WTC11 (cell line): ENCODE results near the gene MYMX. TPM values are rescaled to one million over a fixed set of nuclear protein-coding genes. Genes with fewer than 3 reads are reported as not detected.

Source experiments
- ATAC-seq: fragments of 200-7000 bp; cut with Tn5 transposase; 2 replicates; pipeline ENCODE4 v1.10.0; 2021; ENCODE audit warnings: mild to moderate bottlenecking, moderate library complexity
- CTCF ChIA-PET: fragments of 300-600 bp; sonication (Branson Sonifier 250); formaldehyde crosslinking; loops from one replicate; lab custom pipeline; 2021; ENCODE audit warnings: antibody characterized with exemption; lab: Charles Lee
- POLR2A ChIA-PET: fragments of 350-600 bp; sonication (Branson Sonifier 250); formaldehyde crosslinking; loops from one replicate; lab custom pipeline; 2021; ENCODE audit warnings: antibody characterized with exemption; lab: Charles Lee
- DNase-seq: peaks from one replicate; pipeline ENCODE4 v3.0.0; 2021; ENCODE audit warnings: low spot score
- H3K27ac Mint-ChIP-seq: 2 replicates; pipeline ENCODE4 v1.8.0; 2021; ENCODE audit warnings: mixed read lengths
- H3K27me3 Mint-ChIP-seq: 2 replicates; pipeline ENCODE4 v1.8.0; 2021; ENCODE audit warnings: low read depth, mild to moderate bottlenecking, moderate library complexity, mixed read lengths
- H3K36me3 Mint-ChIP-seq: 2 replicates; pipeline ENCODE4 v1.8.0; 2021; ENCODE audit warnings: mixed read lengths
- H3K4me1 Mint-ChIP-seq: 2 replicates; pipeline ENCODE4 v1.8.0; 2022; ENCODE audit warnings: mixed read lengths
- H3K4me3 Mint-ChIP-seq: 2 replicates; pipeline ENCODE4 v1.8.0; 2021; ENCODE audit warnings: mild to moderate bottlenecking, moderate library complexity, mixed read lengths
- H3K9me3 Mint-ChIP-seq: 2 replicates; pipeline ENCODE4 v1.8.0; 2021; ENCODE audit warnings: mixed read lengths
- AFF4 ChIP-seq: sonication (generic); formaldehyde crosslinking; IDR thresholded peaks from 2 replicates; pipeline ENCODE4 v1.8.1; 2023; ENCODE audit warnings: mild to moderate bottlenecking, missing genetic modification reagents, borderline replicate concordance
- CBFB ChIP-seq: sonication (generic); formaldehyde crosslinking; IDR thresholded peaks from 2 replicates; pipeline ENCODE4 v1.8.1; 2022; ENCODE audit warnings: mild to moderate bottlenecking, low read depth, missing genetic modification reagents
- ETV6 ChIP-seq: sonication (generic); formaldehyde crosslinking; IDR thresholded peaks from 2 replicates; pipeline ENCODE4 v1.8.1; 2022; ENCODE audit warnings: mild to moderate bottlenecking, missing genetic modification reagents
- FOXP1 ChIP-seq: sonication (generic); formaldehyde crosslinking; IDR thresholded peaks from 2 replicates; pipeline ENCODE4 v1.8.0; 2022; ENCODE audit warnings: missing genetic modification reagents, mild to moderate bottlenecking, moderate library complexity, borderline replicate concordance
- IRF2 ChIP-seq: sonication (generic); formaldehyde crosslinking; IDR thresholded peaks from 2 replicates; pipeline ENCODE4 v1.8.0; 2022; ENCODE audit warnings: low read depth, missing genetic modification reagents, borderline replicate concordance
- JUN ChIP-seq: sonication (generic); formaldehyde crosslinking; IDR thresholded peaks from 2 replicates; pipeline ENCODE4 v1.8.0; 2023; ENCODE audit warnings: mild to moderate bottlenecking, missing genetic modification reagents
- MXD4 ChIP-seq: fragments of 250-450 bp; sonication (Bioruptor Pico); IDR thresholded peaks from 2 replicates; pipeline ENCODE4 v1.8.0; 2021; ENCODE audit warnings: mild to moderate bottlenecking, moderate library complexity, borderline replicate concordance
- MYBL2 ChIP-seq: sonication (generic); formaldehyde crosslinking; IDR thresholded peaks from 2 replicates; pipeline ENCODE4 v1.8.1; 2023; ENCODE audit warnings: mild to moderate bottlenecking, moderate library complexity, missing genetic modification reagents
- NFE2L1 ChIP-seq: sonication (generic); formaldehyde crosslinking; IDR thresholded peaks from 2 replicates; pipeline ENCODE4 v1.8.1; 2023; ENCODE audit warnings: missing genetic modification reagents
- NR3C1 ChIP-seq: sonication (generic); formaldehyde crosslinking; conservative IDR thresholded peaks from 2 replicates; pipeline ENCODE4 v1.8.1; 2023; ENCODE audit warnings: low read depth, mild to moderate bottlenecking, missing genetic modification reagents
- PRDM15 ChIP-seq: sonication (generic); formaldehyde crosslinking; IDR thresholded peaks from 2 replicates; pipeline ENCODE4 v1.8.0; 2022; ENCODE audit warnings: missing genetic modification reagents
- SMAD3 ChIP-seq: sonication (generic); formaldehyde crosslinking; IDR thresholded peaks from 2 replicates; pipeline ENCODE4 v1.8.0; 2022; ENCODE audit warnings: missing genetic modification reagents, mild to moderate bottlenecking, borderline replicate concordance
- SMAD4 ChIP-seq: sonication (generic); formaldehyde crosslinking; IDR thresholded peaks from 2 replicates; pipeline ENCODE4 v1.8.0; 2022; ENCODE audit warnings: mild to moderate bottlenecking, missing genetic modification reagents
- STAT6 ChIP-seq: sonication (generic); formaldehyde crosslinking; conservative IDR thresholded peaks from 2 replicates; pipeline ENCODE4 v1.8.1; 2023; ENCODE audit warnings: mild to moderate bottlenecking, low read depth, missing genetic modification reagents, moderate library complexity
- USF2 ChIP-seq: sonication (generic); formaldehyde crosslinking; IDR thresholded peaks from 2 replicates; pipeline ENCODE4 v1.8.1; 2023; ENCODE audit warnings: mild to moderate bottlenecking, missing genetic modification reagents, moderate library complexity
- ZBTB21 ChIP-seq: sonication (generic); formaldehyde crosslinking; IDR thresholded peaks from 2 replicates; pipeline ENCODE4 v1.8.1; 2023; ENCODE audit warnings: mild to moderate bottlenecking, missing genetic modification reagents, borderline replicate concordance
- ZNF138 ChIP-seq: sonication (generic); formaldehyde crosslinking; conservative IDR thresholded peaks from 2 replicates; pipeline ENCODE4 v1.8.1; 2022; ENCODE audit warnings: mild to moderate bottlenecking, moderate library complexity, missing genetic modification reagents
- ZNF423 ChIP-seq: fragments of 250-450 bp; sonication (Bioruptor Pico); IDR thresholded peaks from 2 replicates; pipeline ENCODE4 v2.1.2; 2022; ENCODE audit warnings: mild to moderate bottlenecking, moderate library complexity
- total RNA-seq: library from RNA; stranded (reverse); gene quantifications from 3 replicates; pipeline ENCODE4 v1.2.3, GENCODE V29; 2021
- TF ChIP-seq, protein P1 (sequence below): fragments of 250-450 bp; sonication (Bioruptor Pico); conservative IDR thresholded peaks from 2 replicates; pipeline ENCODE4 v1.9.0; 2021; ENCODE audit warnings: mild to moderate bottlenecking
- TF ChIP-seq, protein P2 (sequence below): sonication (generic); formaldehyde crosslinking; IDR thresholded peaks from 2 replicates; pipeline ENCODE4 v1.8.1; 2023; ENCODE audit warnings: mild to moderate bottlenecking, missing genetic modification reagents, moderate library complexity

MYMX gene
- total RNA-seq, 1 experiment from 2014 or later: 3.9 TPM

DNA sequence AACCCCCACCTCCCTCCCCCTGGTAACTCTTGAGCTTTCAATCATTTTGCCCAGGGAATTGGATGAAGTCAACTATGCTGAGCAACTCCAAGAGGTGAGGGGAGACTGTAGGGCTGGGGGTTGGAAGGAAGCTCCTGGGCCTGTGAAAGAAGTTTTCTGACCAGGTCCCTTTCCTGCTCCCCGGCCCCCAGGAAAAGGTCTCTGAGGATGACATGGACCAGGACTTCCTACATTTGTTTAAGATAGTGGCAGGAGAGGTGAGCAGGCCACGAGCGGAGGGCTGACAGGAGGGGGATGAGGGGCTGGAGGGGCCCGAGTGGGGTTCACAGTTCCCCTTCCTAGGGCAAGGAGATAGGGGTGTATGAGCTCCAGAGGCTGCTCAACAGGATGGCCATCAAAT lies 36.3 kb upstream of the MYMX start:
- H3K36me3 Mint-ChIP-seq: no peaks in the 10 kb centered on the region
- no peaks in the 10 kb centered on the region for H3K9me3 Mint-ChIP-seq
- H3K27me3 Mint-ChIP-seq: no peaks in the 10 kb centered on the region
- H3K27ac Mint-ChIP-seq: no peak overlapping the region
- POLR2A ChIA-PET: interaction anchor here (0.6 to 0.7 kb wide), 2 partner anchors 18 to 44 kb away, joined by 3 to 6 read pairs; no protein-coding TSS in a partner anchor
- H3K4me1 Mint-ChIP-seq: peaks cover 28% of the 10 kb centered on the region
- no peak for DNase-seq
- ATAC-seq: no peak
- no peak for TF ChIP-seq ZNF423
- TF ChIP-seq ZBTB21 (CRISPR knock-in tag): no peak
- TF ChIP-seq NFE2L1: no peak
- TF ChIP-seq JUN (CRISPR knock-in tag): no peak
- no peak for TF ChIP-seq MYBL2 (CRISPR knock-in tag)
- no peak for TF ChIP-seq PRDM15 (CRISPR knock-in tag)
- TF ChIP-seq, protein P1, sequence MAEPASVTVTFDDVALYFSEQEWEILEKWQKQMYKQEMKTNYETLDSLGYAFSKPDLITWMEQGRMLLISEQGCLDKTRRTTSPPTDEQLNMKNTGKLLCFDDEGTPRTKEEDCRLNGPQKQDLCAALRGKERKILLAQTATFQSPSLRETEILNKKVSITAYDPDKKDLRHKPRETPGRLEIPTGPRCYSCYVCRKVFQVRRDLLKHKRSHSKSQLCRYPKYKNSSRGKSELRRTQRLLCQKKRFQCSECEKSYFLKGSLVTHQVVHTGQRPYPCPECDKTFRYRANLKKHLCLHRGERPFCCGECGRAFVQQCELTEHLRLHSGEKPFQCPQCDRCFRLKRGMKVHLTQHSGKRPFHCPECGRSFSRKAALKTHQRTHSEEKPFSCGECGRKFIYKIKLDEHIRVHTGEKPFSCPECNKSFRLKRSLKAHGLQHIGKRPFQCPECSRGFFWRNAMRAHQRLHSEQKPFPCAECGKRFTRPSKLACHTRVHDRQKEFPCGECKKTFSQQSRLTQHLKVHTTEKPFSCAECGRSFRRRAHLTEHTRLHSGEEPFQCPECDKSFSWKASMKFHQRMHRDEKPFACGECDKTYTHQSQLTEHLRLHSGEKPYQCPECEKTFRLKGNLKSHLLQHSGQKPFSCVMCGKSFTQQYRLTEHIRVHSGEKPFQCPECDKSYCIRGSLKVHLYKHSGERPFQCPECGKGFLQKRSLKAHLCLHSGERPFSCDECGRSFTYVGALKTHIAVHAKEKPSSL (CRISPR knock-in tag): no peak
- TF ChIP-seq USF2 (CRISPR knock-in tag): no peak
- no peak for TF ChIP-seq ZNF138 (CRISPR knock-in tag)
- TF ChIP-seq, protein P2, sequence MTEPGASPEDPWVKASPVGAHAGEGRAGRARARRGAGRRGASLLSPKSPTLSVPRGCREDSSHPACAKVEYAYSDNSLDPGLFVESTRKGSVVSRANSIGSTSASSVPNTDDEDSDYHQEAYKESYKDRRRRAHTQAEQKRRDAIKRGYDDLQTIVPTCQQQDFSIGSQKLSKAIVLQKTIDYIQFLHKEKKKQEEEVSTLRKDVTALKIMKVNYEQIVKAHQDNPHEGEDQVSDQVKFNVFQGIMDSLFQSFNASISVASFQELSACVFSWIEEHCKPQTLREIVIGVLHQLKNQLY (CRISPR knock-in tag): no peak
- TF ChIP-seq FOXP1 (CRISPR knock-in tag): no peak
- no peak for TF ChIP-seq SMAD3 (CRISPR knock-in tag)
- no peak for TF ChIP-seq IRF2
- no peak for TF ChIP-seq STAT6 (CRISPR knock-in tag)
- TF ChIP-seq AFF4 (CRISPR knock-in tag): no peak
- no peak for TF ChIP-seq NR3C1 (CRISPR knock-in tag)
- no peak for TF ChIP-seq ETV6 (CRISPR knock-in tag)
- no peak for TF ChIP-seq CBFB (CRISPR knock-in tag)
- no peak for TF ChIP-seq MXD4 (CRISPR knock-in tag)
- no peak for TF ChIP-seq SMAD4 (CRISPR knock-in tag)
- CTCF ChIA-PET: interaction anchor here (0.6 to 1.6 kb wide), 6 partner anchors 8 to 84 kb away, joined by 3 to 5 read pairs (median 4); partner anchors contain the start of gene SLC29A1
- no peak overlapping the region for H3K4me3 Mint-ChIP-seq
